Measurements from ENCODE around the gene RAB11FIP2.

Gene RAB11FIP2

GRCh38 chr10:117983961-117984360, 62.8 kb downstream of the RAB11FIP2 start:
- H3K4me1 ChIP-seq (ENCODE audit: control insufficient read depth, insufficient read depth, low read length, poor library complexity, severe bottlenecking): no peaks in the 10 kb centered on the region
- 60 to 88% methylated on average over 1 of the region's 2 CpGs for WGBS, 2 experiments (ENCODE audit: insufficient coverage in 2 of 2)

GRCh38 chr10:117980755-117981702, 65.7 kb downstream of the RAB11FIP2 start:
- 79 to 89% methylated on average over 3 of the region's 4 CpGs for WGBS, 2 experiments (ENCODE audit: insufficient coverage in 2 of 2)
- H3K27ac ChIP-seq (ENCODE audit: low read depth, low read length, severe bottlenecking): no peak overlapping the region
- no peaks in the 10 kb centered on the region for H3K36me3 ChIP-seq (ENCODE audit: control insufficient read depth, insufficient read depth, low read length)
- H3K9me3 ChIP-seq (ENCODE audit: control insufficient read depth, low read length): no peaks in the 10 kb centered on the region
- H3K4me1 ChIP-seq (ENCODE audit: control insufficient read depth, insufficient read depth, low read length, poor library complexity, severe bottlenecking): no peaks in the 10 kb centered on the region
- H3K4me3 ChIP-seq (ENCODE audit: extremely low read depth, insufficient read depth, low read length, poor library complexity, severe bottlenecking): no peak overlapping the region

More at GRCh38 chr10:117983961-117984360, 62.8 kb downstream of the RAB11FIP2 start:
- Histone ChIP-seq H3K4me3 (ENCODE audit: extremely low read depth, insufficient read depth, low read length, poor library complexity, severe bottlenecking) (no peak overlapping the region), H3K27ac (ENCODE audit: low read depth, low read length, severe bottlenecking) (no peak overlapping the region), H3K36me3 (ENCODE audit: control insufficient read depth, insufficient read depth, low read length) (no peaks in the 10 kb centered on the region), H3K9me3 (ENCODE audit: control insufficient read depth, low read length) (peaks cover 6% of the 10 kb centered on the region)

GRCh38 chr10:117980216-117980615, 66.5 kb downstream of the RAB11FIP2 start:
- Histone ChIP-seq H3K4me1 (ENCODE audit: control insufficient read depth, insufficient read depth, low read length, poor library complexity, severe bottlenecking) (no peaks in the 10 kb centered on the region), H3K9me3 (ENCODE audit: control insufficient read depth, low read length) (no peaks in the 10 kb centered on the region), H3K36me3 (ENCODE audit: control insufficient read depth, insufficient read depth, low read length) (no peaks in the 10 kb centered on the region), H3K27ac (ENCODE audit: low read depth, low read length, severe bottlenecking) (no peak overlapping the region), H3K4me3 (ENCODE audit: extremely low read depth, insufficient read depth, low read length, poor library complexity, severe bottlenecking) (no peak overlapping the region)
- 100% methylated on average over 1 of the region's 2 CpGs; no CpG with 5 or more reads in 1 of the 2 experiments for WGBS, 2 experiments (ENCODE audit: insufficient coverage in 2 of 2)

GRCh38 chr10:117972168-117972837, 74.4 kb downstream of the RAB11FIP2 start:
- Histone ChIP-seq H3K9me3 (ENCODE audit: control insufficient read depth, low read length) (no peaks in the 10 kb centered on the region), H3K27ac (ENCODE audit: low read depth, low read length, severe bottlenecking) (no peak overlapping the region)
- 93 to 100% methylated on average over 1 to 2 of the region's 5 CpGs for WGBS, 2 experiments (ENCODE audit: insufficient coverage in 2 of 2)

GRCh38 chr10:117970962-117971361, 75.8 kb downstream of the RAB11FIP2 start:
- no peaks in the 10 kb centered on the region for H3K4me1 ChIP-seq (ENCODE audit: control insufficient read depth, insufficient read depth, low read length, poor library complexity, severe bottlenecking)
- H3K4me3 ChIP-seq (ENCODE audit: extremely low read depth, insufficient read depth, low read length, poor library complexity, severe bottlenecking): no peak overlapping the region
- H3K27ac ChIP-seq (ENCODE audit: low read depth, low read length, severe bottlenecking): no peak overlapping the region
- no peaks in the 10 kb centered on the region for H3K36me3 ChIP-seq (ENCODE audit: control insufficient read depth, insufficient read depth, low read length)
- WGBS, 2 experiments (ENCODE audit: insufficient coverage in 2 of 2): 100% methylated on average over 1 of the region's 2 CpGs; no CpG with 5 or more reads in 1 of the 2 experiments
- H3K9me3 ChIP-seq (ENCODE audit: control insufficient read depth, low read length): no peaks in the 10 kb centered on the region

More at GRCh38 chr10:117972168-117972837, 74.4 kb downstream of the RAB11FIP2 start:
- Histone ChIP-seq H3K4me3 (ENCODE audit: extremely low read depth, insufficient read depth, low read length, poor library complexity, severe bottlenecking) (no peak overlapping the region), H3K36me3 (ENCODE audit: control insufficient read depth, insufficient read depth, low read length) (no peaks in the 10 kb centered on the region), H3K4me1 (ENCODE audit: control insufficient read depth, insufficient read depth, low read length, poor library complexity, severe bottlenecking) (no peaks in the 10 kb centered on the region)

GRCh38 chr10:117969592-117969991, 77.1 kb downstream of the RAB11FIP2 start:
- no peaks in the 10 kb centered on the region for H3K9me3 ChIP-seq (ENCODE audit: control insufficient read depth, low read length)
- 88% methylated on average over 1 of the region's 1 CpG; no CpG with 5 or more reads in 1 of the 2 experiments for WGBS, 2 experiments (ENCODE audit: insufficient coverage in 2 of 2)
- H3K4me3 ChIP-seq (ENCODE audit: extremely low read depth, insufficient read depth, low read length, poor library complexity, severe bottlenecking): no peak overlapping the region
- H3K36me3 ChIP-seq (ENCODE audit: control insufficient read depth, insufficient read depth, low read length): no peaks in the 10 kb centered on the region
- H3K4me1 ChIP-seq (ENCODE audit: control insufficient read depth, insufficient read depth, low read length, poor library complexity, severe bottlenecking): no peaks in the 10 kb centered on the region
- H3K27ac ChIP-seq (ENCODE audit: low read depth, low read length, severe bottlenecking): no peak overlapping the region

- WGBS, 2 experiments (ENCODE audit: insufficient coverage in 2 of 2): 79 to 96% methylated on average over 7 to 8 of the region's 10 CpGs
- no peaks in the 10 kb centered on the region for H3K9me3 ChIP-seq (ENCODE audit: control insufficient read depth, low read length)
- no peaks in the 10 kb centered on the region for H3K36me3 ChIP-seq (ENCODE audit: control insufficient read depth, insufficient read depth, low read length)
- H3K27ac ChIP-seq (ENCODE audit: low read depth, low read length, severe bottlenecking): no peak overlapping the region
- no peaks in the 10 kb centered on the region for H3K4me1 ChIP-seq (ENCODE audit: control insufficient read depth, insufficient read depth, low read length, poor library complexity, severe bottlenecking)
- H3K4me3 ChIP-seq (ENCODE audit: extremely low read depth, insufficient read depth, low read length, poor library complexity, severe bottlenecking): no peak overlapping the region
Measured at GRCh38 chr10:117968354-117969182, 78.2 kb downstream of the RAB11FIP2 start.

GRCh38 chr10:117967149-117967650, 79.5 kb downstream of the RAB11FIP2 start:
- Histone ChIP-seq H3K36me3 (ENCODE audit: control insufficient read depth, insufficient read depth, low read length) (no peaks in the 10 kb centered on the region), H3K4me3 (ENCODE audit: extremely low read depth, insufficient read depth, low read length, poor library complexity, severe bottlenecking) (no peak overlapping the region)
- WGBS, 2 experiments (ENCODE audit: insufficient coverage in 2 of 2): 80 to 100% methylated on average over 1 of the region's 7 CpGs

GRCh38 chr10:117965984-117966383, 80.8 kb downstream of the RAB11FIP2 start:
- no peaks in the 10 kb centered on the region for H3K36me3 ChIP-seq (ENCODE audit: control insufficient read depth, insufficient read depth, low read length)
- H3K9me3 ChIP-seq (ENCODE audit: control insufficient read depth, low read length): no peaks in the 10 kb centered on the region
- H3K4me1 ChIP-seq (ENCODE audit: control insufficient read depth, insufficient read depth, low read length, poor library complexity, severe bottlenecking): no peaks in the 10 kb centered on the region
- H3K27ac ChIP-seq (ENCODE audit: low read depth, low read length, severe bottlenecking): no peak overlapping the region
- WGBS, 2 experiments (ENCODE audit: insufficient coverage in 2 of 2): 69 to 76% methylated on average over 2 of the region's 2 CpGs
- H3K4me3 ChIP-seq (ENCODE audit: extremely low read depth, insufficient read depth, low read length, poor library complexity, severe bottlenecking): no peak overlapping the region

More at GRCh38 chr10:117967149-117967650, 79.5 kb downstream of the RAB11FIP2 start:
- no peaks in the 10 kb centered on the region for H3K4me1 ChIP-seq (ENCODE audit: control insufficient read depth, insufficient read depth, low read length, poor library complexity, severe bottlenecking)
- H3K27ac ChIP-seq (ENCODE audit: low read depth, low read length, severe bottlenecking): no peak overlapping the region
- H3K9me3 ChIP-seq (ENCODE audit: control insufficient read depth, low read length): no peaks in the 10 kb centered on the region

- Histone ChIP-seq H3K9me3 (ENCODE audit: control insufficient read depth, low read length) (no peaks in the 10 kb centered on the region), H3K4me1 (ENCODE audit: control insufficient read depth, insufficient read depth, low read length, poor library complexity, severe bottlenecking) (no peaks in the 10 kb centered on the region), H3K27ac (ENCODE audit: low read depth, low read length, severe bottlenecking) (no peak overlapping the region), H3K4me3 (ENCODE audit: extremely low read depth, insufficient read depth, low read length, poor library complexity, severe bottlenecking) (no peak overlapping the region), H3K36me3 (ENCODE audit: control insufficient read depth, insufficient read depth, low read length) (no peaks in the 10 kb centered on the region)
- 80 to 89% methylated on average over 1 to 3 of the region's 4 CpGs for WGBS, 2 experiments (ENCODE audit: insufficient coverage in 2 of 2)
Measured at GRCh38 chr10:117964536-117964935, 82.2 kb downstream of the RAB11FIP2 start.
